HG03159 (cell line): Measurements from ENCODE around the gene TMEM235.

Experiments used
- ATAC-seq: cut with Tn5 transposase; IDR thresholded peaks from one replicate; pipeline ENCODE4 v1.9.1; 2021; ENCODE audit warnings: mild to moderate bottlenecking, moderate library complexity; ENCODE audit not compliant: unreplicated experiment

Gene TMEM235

DNA sequence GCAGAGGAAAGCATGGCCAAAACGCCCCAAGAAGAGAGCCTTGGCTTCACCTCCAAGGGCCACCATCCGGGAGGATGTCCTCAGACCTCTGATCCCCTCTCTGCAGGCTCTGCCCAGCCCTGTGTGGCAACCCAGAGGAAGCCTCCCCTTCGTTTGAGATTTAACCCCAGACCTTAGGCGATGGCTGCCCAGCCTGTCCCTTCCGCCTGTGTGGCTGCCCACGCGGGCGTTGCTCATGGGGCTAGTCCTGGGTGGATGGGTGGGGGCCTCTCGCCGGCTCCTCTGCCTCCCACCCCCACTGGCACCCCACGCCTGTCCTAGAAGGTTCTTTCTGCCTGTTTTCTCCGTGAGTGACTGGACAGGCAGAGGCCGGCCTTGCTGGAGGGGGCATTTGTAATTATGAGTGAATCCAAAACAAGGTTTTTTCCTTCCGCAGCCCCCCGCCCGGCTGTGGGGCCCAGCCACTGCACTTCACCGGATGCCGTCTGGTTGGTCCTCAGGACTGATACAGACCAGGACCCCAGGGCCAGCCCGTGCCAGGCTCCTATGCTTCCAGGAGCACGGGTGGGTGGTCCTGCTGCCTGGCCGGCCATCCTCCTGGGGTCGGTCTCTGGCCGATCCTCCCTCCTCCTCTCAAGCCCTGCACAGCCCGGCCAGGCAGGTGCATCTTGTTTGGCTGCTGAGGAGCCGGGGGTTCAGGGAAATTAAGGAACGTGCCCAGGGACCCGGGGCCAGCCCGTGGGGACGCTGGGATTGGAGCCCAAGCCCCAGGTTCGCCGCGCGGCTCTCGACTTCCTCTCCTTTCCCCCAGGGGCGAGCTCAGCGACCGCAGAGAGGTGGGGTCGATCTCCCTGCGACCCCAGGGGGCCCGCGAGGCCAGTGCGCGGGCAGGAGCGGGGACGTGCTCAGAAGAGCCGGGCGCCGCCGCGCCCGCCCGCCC, at the start of gene TMEM235:
TMEM235 (plus strand) TSS at position 636 of the 940 bp plus-strand sequence. CDS start 393 bp downstream, outside the sequence.
- ATAC-seq = no peak

DNA sequence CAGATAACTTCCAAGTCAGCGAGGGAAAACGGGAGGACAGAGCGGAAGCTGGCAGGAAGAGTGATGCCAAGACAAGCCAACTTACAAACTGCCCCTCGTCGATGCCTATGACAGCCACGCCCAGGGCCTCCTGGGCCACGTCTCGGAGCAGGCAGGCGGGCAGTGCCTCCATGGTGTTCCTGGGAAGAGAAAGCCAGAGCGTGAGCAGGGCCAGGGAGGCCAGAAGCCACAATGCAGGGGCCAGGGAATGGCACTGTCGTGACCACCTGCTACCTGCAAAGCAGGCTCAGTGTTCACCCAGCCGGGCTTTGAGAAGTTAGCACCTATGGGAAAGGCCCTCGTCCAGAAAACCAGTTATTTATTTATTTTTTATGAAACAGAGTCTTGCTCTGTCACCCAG, 48.9 kb upstream of the TMEM235 start:
- no peak for ATAC-seq

DNA sequence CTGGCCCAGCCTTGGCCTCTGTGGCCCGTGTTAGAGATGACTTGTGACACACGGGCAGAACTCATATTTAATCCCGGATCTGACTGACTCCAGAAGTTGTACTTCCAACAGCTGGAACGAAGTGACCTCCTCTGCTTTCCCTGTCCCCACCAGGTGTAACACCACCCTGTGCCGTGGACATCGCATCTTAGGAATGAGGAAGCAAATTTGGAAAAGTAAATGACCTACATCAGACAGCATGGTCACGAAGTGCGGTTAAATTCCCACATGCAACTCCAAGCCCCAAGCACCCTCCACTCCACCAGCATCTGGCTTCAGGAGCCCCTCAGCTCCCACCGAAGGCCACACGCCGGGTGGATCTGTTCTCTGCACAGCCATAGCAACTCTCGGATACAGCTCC, 47.5 kb upstream of the TMEM235 start:
- ATAC-seq = no peak

DNA sequence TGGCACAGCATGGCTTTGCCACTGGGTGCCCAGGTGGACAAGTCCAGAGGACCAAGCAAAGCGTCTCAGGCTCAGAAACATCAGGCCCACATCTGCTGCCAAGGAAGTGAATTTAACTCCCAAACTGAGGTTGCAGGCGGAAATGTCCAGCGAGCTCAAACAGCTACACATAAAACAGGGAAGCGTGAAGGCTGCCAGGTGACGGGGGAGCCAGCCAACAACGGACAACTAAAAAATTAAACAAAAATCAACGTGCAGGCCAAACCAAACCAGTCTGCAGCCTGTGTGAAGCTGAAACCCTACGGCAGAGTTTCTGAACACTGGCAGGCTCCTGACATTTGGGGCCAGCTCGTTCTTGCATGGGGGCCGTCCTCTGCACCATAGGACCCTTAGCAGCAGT, 47.1 kb upstream of the TMEM235 start:
- no peak for ATAC-seq

DNA sequence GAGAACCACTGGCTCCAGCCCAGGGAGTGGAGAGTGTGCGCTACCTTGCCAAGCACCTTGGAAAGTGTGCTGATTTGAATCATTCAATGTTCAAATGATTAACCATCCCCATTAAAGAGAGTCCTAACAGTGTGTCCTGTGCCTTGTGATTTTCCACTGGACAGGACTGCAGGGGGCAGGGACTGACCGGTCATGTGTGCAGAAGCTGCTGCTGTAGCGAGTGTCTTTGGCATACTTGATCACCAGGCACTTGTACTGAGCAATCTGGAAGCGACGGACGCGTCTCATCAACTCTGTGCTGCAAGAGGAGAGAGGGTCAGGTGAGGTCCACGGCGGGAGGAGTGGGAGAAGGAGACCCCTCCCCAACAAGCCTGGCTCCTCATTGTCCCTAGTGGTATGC, 46.6 kb upstream of the TMEM235 start:
- no peak for ATAC-seq

DNA sequence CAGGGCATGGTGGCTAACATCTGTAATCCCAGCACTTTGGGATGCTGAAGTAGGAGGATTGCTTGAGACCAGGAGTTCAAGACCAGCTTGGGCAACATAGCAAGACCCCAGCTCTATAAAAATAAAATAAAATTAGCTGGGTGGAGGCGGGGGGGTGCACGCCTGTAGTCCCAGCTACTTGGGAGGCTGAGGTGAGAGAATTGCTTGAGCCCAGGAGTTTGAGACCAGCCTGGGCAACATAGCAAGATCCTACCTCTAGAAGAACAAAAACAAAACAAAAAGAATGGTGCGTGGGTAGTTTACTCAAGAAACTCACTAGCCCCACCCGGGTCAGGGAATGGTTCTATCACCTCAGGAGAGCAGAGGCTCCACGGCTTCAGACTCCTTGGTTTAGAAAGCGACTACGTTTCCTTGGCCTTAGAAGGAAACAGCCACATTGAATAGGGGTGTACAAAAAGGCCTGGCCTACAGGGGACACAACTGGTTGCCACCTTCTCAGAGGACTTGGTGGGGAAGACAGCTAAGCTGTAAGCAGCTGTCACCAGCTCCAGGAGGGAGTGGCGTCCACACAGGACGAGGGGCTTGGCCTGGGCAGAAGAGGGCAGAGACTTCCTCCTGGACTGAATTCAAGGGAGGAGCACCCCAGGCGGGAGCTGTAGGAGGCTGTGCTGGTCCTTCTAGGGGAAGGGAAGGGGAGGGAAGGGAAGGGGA, 45.3 kb upstream of the TMEM235 start:
- no peak for ATAC-seq

DNA sequence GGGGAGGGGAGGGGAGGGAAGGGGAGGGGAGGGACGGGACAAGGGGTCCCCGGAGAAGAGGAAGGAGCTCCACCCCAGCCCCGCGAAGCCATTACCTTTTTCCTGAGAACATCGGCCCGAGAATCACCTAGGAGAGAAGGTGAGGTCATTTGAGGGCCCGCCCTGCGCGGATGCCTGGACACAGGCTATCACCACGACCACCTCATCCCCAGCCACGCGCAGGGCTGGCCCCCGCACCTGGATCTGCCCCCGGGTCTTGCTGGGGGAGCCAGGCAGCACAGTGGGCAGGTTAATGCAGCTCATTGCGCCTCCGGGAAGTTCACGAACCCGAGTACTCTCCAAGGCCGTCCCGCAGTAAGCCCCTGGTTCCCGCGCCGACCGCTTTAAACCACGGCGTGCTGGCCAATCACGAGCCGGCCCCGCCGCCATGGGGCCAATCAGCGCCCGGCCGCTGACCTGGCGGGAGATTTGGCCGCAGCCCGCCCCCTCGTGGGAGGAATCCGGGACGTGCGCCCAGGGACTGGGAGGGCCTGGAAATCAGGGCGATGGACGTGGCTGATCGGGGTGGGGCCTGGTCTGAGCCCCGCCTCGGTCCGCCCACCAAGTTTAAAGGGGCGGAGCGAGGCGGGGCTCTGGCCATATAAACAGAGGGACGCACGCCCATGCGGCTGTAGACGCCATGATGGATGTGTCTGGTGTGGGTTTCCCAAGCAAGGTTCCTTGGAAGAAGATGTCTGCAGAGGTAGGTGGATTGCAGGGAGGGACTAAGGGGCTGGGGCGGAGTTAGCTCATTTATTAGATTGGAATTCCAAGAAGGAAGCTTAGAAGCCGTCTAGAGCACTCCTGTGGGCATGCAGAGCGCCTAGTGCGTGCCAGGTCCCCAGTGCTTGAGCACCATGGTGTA, 44.5 kb upstream of the TMEM235 start, which contains the start of the genes AFMID and TK1:
AFMID (plus strand) TSS at position 671 of the 904 bp plus-strand sequence; CDS start at position 680, 9 bp downstream.
TK1 (minus strand) TSS at position 361 of the 904 bp plus-strand sequence; CDS start at position 303, 58 bp downstream.
- ATAC-seq = peak; percentile 88

DNA sequence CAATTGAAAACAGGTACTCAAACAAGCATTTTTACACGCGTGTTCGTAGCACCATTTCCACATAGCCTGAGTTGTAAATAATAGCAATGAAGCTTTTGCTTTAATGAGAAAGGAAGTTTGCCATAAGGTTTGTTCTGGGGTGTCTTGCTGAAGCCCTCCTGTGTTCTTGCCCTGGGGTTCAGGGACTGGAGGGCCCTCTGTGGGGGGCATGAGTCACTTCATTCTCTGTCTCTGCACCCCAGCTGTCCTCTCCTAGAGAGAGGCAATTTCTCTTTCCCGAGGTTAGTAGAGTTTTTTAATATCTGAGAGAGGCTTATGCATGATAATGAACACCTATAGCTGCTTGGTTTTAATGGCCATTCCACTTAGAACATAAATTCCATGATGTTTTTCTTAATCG, 34.7 kb upstream of the TMEM235 start:
- no peak for ATAC-seq

DNA sequence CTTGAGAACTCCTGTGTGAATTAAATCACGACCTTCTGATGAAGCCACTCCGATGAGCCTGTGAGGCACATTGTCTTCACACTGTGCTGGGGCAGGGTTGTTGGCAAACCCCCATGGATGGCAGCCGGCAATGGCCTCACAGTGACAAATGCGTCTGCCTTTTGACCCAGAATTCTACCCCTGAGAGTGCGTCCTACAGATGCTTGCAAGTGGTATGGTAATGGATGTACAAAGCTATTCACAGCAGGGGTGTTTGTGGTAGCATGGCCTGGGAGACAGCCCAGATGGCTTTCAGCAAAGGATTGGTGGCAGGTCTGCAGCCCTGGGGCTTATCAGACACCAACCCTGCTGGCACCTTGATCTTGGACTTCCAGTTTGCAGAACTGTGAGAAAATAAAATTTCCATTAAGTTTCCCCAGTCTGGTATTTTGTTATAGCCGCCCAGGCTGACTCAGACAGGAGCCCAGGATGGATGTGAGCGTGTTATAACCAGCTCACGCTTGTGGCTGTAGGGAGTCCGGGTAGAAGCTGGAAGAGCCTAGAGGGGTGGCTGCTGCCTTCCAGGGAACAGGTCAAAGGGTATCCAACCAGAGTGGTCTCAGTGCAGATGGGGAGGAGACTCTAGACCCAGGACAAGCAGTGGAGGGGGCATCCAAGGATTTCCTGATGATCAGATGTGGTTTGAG, 34.1 kb upstream of the TMEM235 start:
- ATAC-seq = no peak

DNA sequence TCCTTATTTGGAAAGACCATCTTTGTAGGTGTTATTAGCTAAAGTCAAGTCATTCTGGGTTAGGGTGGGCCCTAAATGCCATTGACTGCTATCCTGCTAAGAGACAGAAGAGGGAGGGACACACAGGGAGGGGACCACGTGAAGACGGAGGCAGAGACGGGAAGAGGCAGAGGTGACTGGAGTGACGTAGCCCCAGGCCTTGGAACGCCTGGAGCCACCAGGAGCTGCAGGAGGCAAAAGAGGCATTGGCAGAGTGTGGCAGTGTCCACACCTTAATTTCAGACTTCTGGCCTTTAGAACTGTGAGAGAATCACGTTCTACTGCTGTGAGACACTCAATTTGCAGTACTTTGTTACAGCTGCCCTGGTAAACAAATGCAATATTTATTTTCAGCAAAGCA, 31.0 kb upstream of the TMEM235 start:
- no peak for ATAC-seq

DNA sequence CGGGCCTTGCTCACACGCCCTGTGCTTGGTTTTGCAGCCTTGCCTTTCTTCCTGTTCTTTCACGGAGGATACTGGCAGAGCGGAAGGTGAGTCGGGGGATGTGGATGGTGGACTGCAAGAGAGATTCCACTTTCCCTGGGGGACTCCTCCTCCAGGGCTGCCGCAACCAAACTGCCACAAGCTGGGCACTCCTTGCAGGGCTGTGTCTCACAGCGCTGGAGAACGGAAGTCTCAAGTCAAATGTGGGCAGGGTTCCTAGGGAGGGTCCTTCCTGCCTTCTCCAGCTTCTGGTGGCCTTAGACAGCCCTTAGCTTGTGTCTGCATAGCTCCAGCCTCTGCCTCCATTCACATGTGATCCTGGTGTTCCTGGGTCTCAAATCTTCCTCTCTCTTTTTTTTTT, 28.8 kb upstream of the TMEM235 start:
- ATAC-seq = no peak

DNA sequence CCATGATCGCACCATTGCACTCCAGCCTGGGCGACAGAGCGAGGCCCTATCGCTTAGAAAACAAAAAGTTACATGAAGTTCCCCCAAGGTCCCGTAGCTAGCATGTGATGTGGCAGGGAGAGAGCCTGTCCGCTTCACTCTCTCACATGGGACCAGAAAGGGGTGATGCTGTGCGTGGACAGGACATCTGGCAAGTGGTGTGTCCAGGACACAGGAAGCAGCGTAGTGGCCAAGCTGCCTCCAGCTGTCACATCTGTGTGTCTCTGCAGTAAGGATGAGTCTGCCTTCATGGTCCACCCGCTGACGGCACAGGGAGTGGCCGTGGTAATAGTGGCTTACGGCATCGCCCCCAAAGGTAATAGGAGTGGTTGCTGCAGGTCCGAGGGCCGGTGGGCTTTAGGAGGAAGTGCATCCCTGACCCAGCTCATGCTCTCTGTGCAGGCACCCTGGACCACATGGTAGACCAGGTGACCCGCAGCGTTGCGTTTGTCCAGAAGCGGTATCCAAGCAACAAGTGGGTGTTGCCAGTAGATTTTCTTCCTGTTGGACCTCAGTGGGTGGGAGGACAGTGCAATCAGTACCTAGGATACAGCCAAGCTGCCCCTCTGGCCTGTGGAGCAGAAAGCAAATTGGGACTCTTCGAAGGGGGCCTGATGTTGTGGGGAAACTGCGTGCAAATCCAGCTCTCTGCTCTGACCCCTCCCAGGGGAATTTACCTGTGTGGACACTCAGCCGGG, 26.9 kb upstream of the TMEM235 start:
- no peak for ATAC-seq

DNA sequence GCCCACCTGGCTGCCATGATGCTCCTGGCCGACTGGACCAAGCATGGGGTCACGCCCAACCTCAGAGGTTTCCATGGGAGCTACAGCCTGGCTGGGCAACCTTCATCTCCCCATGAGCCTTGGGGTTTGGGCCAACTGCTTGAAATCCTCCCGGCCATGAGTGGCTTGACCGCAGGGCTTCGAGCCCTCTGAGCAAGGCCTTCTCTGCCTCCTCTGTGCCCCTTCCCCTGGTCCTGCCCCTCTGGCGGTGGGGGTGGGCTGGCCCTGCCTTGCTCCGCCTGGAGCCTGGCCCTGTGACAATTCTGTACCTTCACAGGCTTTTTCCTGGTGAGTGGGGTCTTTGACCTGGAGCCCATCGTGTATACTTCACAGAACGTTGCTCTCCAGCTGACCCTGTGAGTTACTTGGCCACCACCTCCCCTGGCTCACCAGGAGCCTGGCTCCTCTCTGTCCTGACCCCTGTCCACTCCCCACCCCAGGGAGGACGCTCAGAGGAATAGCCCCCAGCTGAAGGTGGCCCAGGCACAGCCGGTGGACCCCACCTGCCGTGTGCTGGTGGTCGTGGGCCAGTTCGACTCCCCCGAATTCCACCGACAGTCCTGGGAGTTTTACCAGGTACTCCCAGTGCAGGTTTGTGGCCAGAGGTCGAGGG, 26.2 kb upstream of the TMEM235 start:
- ATAC-seq = no peak

DNA sequence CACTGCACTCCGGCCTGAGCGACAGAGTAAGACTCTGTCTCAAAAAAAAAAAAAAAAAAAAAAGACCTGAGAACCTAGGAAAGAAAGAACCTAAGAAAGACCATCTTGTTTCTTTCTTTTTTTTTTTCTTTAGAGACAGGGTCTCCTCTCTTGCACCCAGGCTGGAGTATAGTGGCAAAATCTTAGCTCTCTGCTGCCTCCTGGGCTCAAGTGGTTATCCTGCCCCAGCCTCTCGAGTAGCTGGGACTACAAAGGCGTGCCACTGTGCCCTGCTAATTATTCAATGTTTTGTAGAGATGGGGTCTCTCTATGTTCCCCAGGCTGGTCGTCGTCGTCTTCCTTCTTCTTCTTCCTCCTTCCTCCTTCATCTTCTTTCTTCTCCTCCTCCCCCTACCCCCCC, 25.1 kb upstream of the TMEM235 start:
- ATAC-seq = no peak

DNA sequence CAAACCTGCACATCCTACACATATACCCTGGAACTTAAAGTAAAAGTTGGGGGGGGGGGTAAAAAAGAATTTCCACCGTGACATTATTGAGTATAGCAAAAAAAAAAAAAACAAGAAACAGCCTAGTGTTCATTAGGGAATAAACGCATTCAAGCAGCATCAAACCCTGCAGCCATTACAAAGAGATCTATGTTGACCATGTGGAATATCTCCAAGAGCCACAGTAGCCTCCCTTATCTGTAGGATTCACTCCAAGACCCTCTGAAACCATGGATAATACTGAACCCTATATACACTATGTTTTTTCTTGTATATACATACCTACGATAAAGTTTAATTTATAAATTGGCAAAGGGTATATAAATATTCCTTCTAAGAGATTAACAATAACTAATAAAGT, 22.9 kb upstream of the TMEM235 start:
- ATAC-seq = no peak

DNA sequence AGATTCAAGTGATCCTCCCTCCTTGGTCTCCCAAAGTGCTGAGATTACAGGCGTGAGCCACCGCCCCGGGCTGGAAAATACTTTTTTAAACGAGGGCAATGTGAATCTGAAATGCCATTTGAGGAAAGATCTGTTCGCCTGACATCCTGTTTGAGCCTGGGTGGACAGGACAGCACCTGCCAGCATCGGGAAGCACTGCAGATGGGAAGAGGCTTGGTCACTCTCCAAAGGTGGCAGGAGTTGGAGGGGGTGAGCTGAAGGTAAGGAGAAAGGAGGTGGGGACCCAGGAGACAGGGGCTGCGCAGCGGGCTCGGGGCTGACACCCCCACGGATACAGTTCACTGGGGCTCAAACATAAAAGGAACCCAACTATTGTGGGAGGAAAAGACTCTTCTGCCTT, 21.3 kb upstream of the TMEM235 start:
- no peak for ATAC-seq

DNA sequence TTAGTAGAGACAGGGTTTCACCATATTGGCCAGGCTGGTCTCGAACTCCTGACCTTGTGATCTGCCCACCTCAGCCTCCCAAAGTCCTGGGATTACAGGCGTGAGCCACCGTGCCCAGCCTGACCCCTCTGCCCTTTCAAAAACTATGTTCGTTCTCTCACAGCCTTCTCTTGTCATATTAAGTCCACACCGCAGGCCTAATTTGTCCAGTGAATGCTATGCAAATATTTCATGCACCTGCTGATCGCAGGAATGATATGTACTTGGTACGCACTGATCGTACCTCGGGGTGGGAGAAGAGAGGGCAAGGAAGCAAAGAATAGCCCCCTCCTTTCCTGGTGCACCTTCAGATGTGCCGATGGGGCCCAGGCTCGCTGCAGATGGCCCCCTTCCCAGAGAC, 20.4 kb upstream of the TMEM235 start:
- no peak for ATAC-seq

DNA sequence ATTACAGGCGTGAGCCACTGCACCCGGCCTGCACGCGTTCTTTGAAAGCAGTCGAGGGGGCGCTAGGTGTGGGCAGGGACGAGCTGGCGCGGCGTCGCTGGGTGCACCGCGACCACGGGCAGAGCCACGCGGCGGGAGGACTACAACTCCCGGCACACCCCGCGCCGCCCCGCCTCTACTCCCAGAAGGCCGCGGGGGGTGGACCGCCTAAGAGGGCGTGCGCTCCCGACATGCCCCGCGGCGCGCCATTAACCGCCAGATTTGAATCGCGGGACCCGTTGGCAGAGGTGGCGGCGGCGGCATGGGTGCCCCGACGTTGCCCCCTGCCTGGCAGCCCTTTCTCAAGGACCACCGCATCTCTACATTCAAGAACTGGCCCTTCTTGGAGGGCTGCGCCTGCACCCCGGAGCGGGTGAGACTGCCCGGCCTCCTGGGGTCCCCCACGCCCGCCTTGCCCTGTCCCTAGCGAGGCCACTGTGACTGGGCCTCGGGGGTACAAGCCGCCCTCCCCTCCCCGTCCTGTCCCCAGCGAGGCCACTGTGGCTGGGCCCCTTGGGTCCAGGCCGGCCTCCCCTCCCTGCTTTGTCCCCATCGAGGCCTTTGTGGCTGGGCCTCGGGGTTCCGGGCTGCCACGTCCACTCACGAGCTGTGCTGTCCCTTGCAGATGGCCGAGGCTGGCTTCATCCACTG, 17.3 kb upstream of the TMEM235 start, which contains the start of gene BIRC5:
BIRC5 (plus strand) TSS at position 238 of the 690 bp plus-strand sequence; CDS start at position 302, 64 bp downstream.
- ATAC-seq = peak; percentile 89
